GM21717 (cell line): Measurements from ENCODE around the gene LMNTD2.
"Not testable (repeated sequence)": the region's sequence is repeated elsewhere in the genome, so short reads cannot be mapped to it uniquely, and the experiment has no call there.

Experiments
- ATAC-seq: cut with Tn5 transposase; IDR thresholded peaks from one replicate; pipeline ENCODE4 v1.9.1; 2021; ENCODE audit warnings: mild to moderate bottlenecking, moderate library complexity; ENCODE audit not compliant: unreplicated experiment

The LMNTD2 gene

GRCh38 chr11:516918-517685 is 43.4 kb downstream of the LMNTD2 start:
- ATAC-seq: not testable (repeated sequence)

GRCh38 chr11:516400-516799 is 44.1 kb downstream of the LMNTD2 start:
- ATAC-seq: no peak

GRCh38 chr11:515131-515530 is 45.4 kb downstream of the LMNTD2 start:
- no peak for ATAC-seq

GRCh38 chr11:514606-515005 is 45.9 kb downstream of the LMNTD2 start:
- ATAC-seq: no peak

GRCh38 chr11:512761-513595 is 47.6 kb downstream of the LMNTD2 start:
- ATAC-seq: no peak

GRCh38 chr11:508956-509355 is 51.6 kb downstream of the LMNTD2 start:
- ATAC-seq: no peak

GRCh38 chr11:507727-508515 is 52.6 kb downstream of the LMNTD2 start:
- ATAC-seq: no peak

- ATAC-seq: peak; percentile 41
Measured at GRCh38 chr11:506995-507726, 53.4 kb downstream of the LMNTD2 start, which contains the start of gene RNH1. Gene RNH1 (minus strand): TSS chr11:507242. CDS start chr11:502162, 5,080 bp downstream.

GRCh38 chr11:506238-506994 is 54.1 kb downstream of the LMNTD2 start:
- ATAC-seq: peak; percentile 61

GRCh38 chr11:504994-505344 is 55.6 kb downstream of the LMNTD2 start:
- ATAC-seq: no peak
